GM23338 (cell line): ENCODE data around the gene TUBA3E. TPM values are rescaled to one million over a fixed set of nuclear protein-coding genes. Genes with fewer than 3 reads are reported as not detected.
"Not testable (repeated sequence)": the region's sequence is repeated elsewhere in the genome, so short reads cannot be mapped to it uniquely, and the experiment has no call there.

Experiments used
- ATAC-seq: fragments of 200-7000 bp; cut with Tn5 transposase; 3 replicates; pipeline ENCODE4 v1.9.1; 2020
- DNase-seq: peaks from one replicate; pipeline ENCODE4 v3.0.0-alpha.2; 2015; ENCODE audit warnings: low spot score
- H2AFZ ChIP-seq: fragments of 200-600 bp; sonication (generic); 2 replicates; pipeline ENCODE4 v1.8.0; 2016; ENCODE audit warnings: antibody characterized with exemption, mild to moderate bottlenecking, moderate library complexity
- H3F3A ChIP-seq: fragments of 200-600 bp; sonication (generic); replicated peaks from 2 replicates; pipeline ENCODE4 v1.8.0; 2017; ENCODE audit warnings: antibody characterized with exemption, mixed run types, low read depth
- H3K27ac ChIP-seq: fragments of 200-600 bp; sonication (generic); 2 replicates; pipeline ENCODE4 v1.6.1; 2016; ENCODE audit warnings: low read depth
- H3K27me3 ChIP-seq: fragments of 200-600 bp; sonication (generic); 2 replicates; pipeline ENCODE4 v1.8.0; 2016; ENCODE audit warnings: mild to moderate bottlenecking, mixed run types, moderate library complexity; ENCODE audit not compliant: insufficient read depth
- H3K36me3 ChIP-seq: fragments of 200-600 bp; sonication (generic); 2 replicates; pipeline ENCODE4 v1.8.0; 2016; ENCODE audit warnings: mild to moderate bottlenecking; ENCODE audit not compliant: insufficient read depth
- H3K4me1 ChIP-seq: fragments of 200-600 bp; sonication (generic); 2 replicates; pipeline ENCODE4 v1.8.0; 2016; ENCODE audit warnings: mild to moderate bottlenecking, moderate library complexity; ENCODE audit not compliant: insufficient read depth
- H3K4me2 ChIP-seq: fragments of 200-600 bp; sonication (generic); 2 replicates; pipeline ENCODE4 v1.7.1; 2017; ENCODE audit warnings: mixed run types
- H3K4me3 ChIP-seq: fragments of 200-600 bp; sonication (generic); 2 replicates; pipeline ENCODE4 v1.6.1; 2016; ENCODE audit warnings: mixed run types
- H3K79me2 ChIP-seq: fragments of 200-600 bp; sonication (generic); replicated peaks from 2 replicates; pipeline ENCODE4 v1.8.0; 2017; ENCODE audit warnings: mild to moderate bottlenecking; ENCODE audit not compliant: insufficient read depth
- H3K9me2 ChIP-seq: fragments of 200-600 bp; sonication (generic); 2 replicates; pipeline ENCODE4 v1.8.0; 2017; ENCODE audit not compliant: insufficient read depth
- H4K20me1 ChIP-seq: fragments of 200-600 bp; sonication (generic); replicated peaks from 2 replicates; pipeline ENCODE4 v1.8.0; 2017; ENCODE audit warnings: mild to moderate bottlenecking; ENCODE audit not compliant: insufficient read depth
- H3K27ac Mint-ChIP-seq: 2 replicates; pipeline ENCODE4 v1.8.0; 2020; ENCODE audit warnings: inconsistent platforms, mild to moderate bottlenecking, moderate library complexity, mixed read lengths
- H3K27me3 Mint-ChIP-seq: 3 replicates; pipeline ENCODE4 v1.8.0; 2022; ENCODE audit warnings: low read depth, mild to moderate bottlenecking, moderate library complexity, mixed read lengths, inconsistent platforms; ENCODE audit not compliant: insufficient read depth, poor library complexity
- H3K36me3 Mint-ChIP-seq: 3 replicates; pipeline ENCODE4 v1.8.0; 2021; ENCODE audit warnings: low read depth, mild to moderate bottlenecking, inconsistent platforms, moderate library complexity, mixed read lengths
- H3K4me1 Mint-ChIP-seq: 3 replicates; pipeline ENCODE4 v1.8.0; 2020; ENCODE audit warnings: mild to moderate bottlenecking, inconsistent platforms, mixed read lengths
- H3K4me3 Mint-ChIP-seq: 3 replicates; pipeline ENCODE4 v1.8.0; 2021; ENCODE audit warnings: moderate library complexity, mild to moderate bottlenecking, inconsistent platforms, mixed read lengths
- H3K9me3 Mint-ChIP-seq: 3 replicates; pipeline ENCODE4 v1.8.0; 2020; ENCODE audit warnings: moderate library complexity, mild to moderate bottlenecking, inconsistent platforms, mixed read lengths
- CREB1 ChIP-seq: fragments of 250-450 bp; sonication (Bioruptor Pico); IDR thresholded peaks from 2 replicates; pipeline ENCODE4 v1.5.0; 2020; ENCODE audit warnings: low read depth, mild to moderate bottlenecking, moderate library complexity
- CTCF ChIP-seq, 2 experiments: fragments of 200-600 bp in 1 of 2; sonication (generic) in 1 of 2; conservative IDR thresholded peaks; 2 replicates each; pipeline versions ENCODE4 v1.5.1 to v1.6.1; 2016 to 2017; ENCODE audit warnings: antibody characterized with exemption in 2 of 2, low read depth in 2 of 2, mild to moderate bottlenecking in 2 of 2, moderate library complexity in 1 of 2
- ETS1 ChIP-seq: IDR thresholded peaks from 2 replicates; pipeline ENCODE4 v1.6.1; 2016; ENCODE audit warnings: antibody characterized with exemption
- EZH2 ChIP-seq: fragments of 200-600 bp; sonication (generic); IDR thresholded peaks from one replicate; pipeline ENCODE4 v1.8.0; 2017; ENCODE audit warnings: antibody characterized with exemption, mild to moderate bottlenecking, low read depth; ENCODE audit not compliant: unreplicated experiment
- JUNB ChIP-seq: IDR thresholded peaks from one replicate; pipeline ENCODE4 v1.6.1; 2016; ENCODE audit warnings: antibody characterized with exemption; ENCODE audit not compliant: unreplicated experiment
- NANOG ChIP-seq: IDR thresholded peaks from 2 replicates; pipeline ENCODE4 v1.6.1; 2016; ENCODE audit warnings: antibody characterized with exemption, borderline replicate concordance
- POLR2AphosphoS5 ChIP-seq: IDR thresholded peaks from 2 replicates; pipeline ENCODE4 v1.6.1; 2016; ENCODE audit warnings: antibody characterized with exemption, low read depth
- REST ChIP-seq: IDR thresholded peaks from one replicate; pipeline ENCODE4 v1.6.1; 2018; ENCODE audit warnings: antibody characterized with exemption; ENCODE audit not compliant: unreplicated experiment
- STAT1 ChIP-seq: IDR thresholded peaks from one replicate; pipeline ENCODE4 v1.6.1; 2016; ENCODE audit warnings: antibody characterized with exemption; ENCODE audit not compliant: unreplicated experiment
- ZNF331 ChIP-seq: fragments of 250-450 bp; sonication (Bioruptor Pico); IDR thresholded peaks from 2 replicates; pipeline ENCODE4 v1.5.0; 2020; ENCODE audit warnings: low read depth, mild to moderate bottlenecking, moderate library complexity
- polyA plus RNA-seq: library from polyadenylated mRNA; unstranded; fragments of >200 nt; fragmentation: Nextera tagmentation; extraction: Ambion mirVana; gene quantifications from 2 replicates; pipeline ENCODE4 v1.2.1, GENCODE V29; 2016
- total RNA-seq: library from RNA; depleted of rRNA; stranded (reverse); fragments of >200 nt; shearing (Covaris generic); gene quantifications from 2 replicates; pipeline ENCODE4 v1.2.3, GENCODE V29; 2014

TUBA3E gene
- total and polyA plus RNA-seq, 2 experiments from 2014 or later: 0.21 to 0.31 TPM

GRCh38 chr2:130160838-130161705, 37.2 kb downstream of the TUBA3E start:
- H3K27me3 Mint-ChIP-seq, H3K27ac Mint-ChIP-seq, H3K27ac ChIP-seq, H4K20me1 ChIP-seq, H3F3A ChIP-seq, H2AFZ ChIP-seq, H3K4me3 ChIP-seq, H3K9me3 Mint-ChIP-seq, H3K4me2 ChIP-seq, H3K9me2 ChIP-seq, H3K36me3 ChIP-seq, H3K79me2 ChIP-seq, H3K27me3 ChIP-seq, H3K4me3 Mint-ChIP-seq, H3K4me1 Mint-ChIP-seq, H3K4me1 ChIP-seq: not testable (repeated sequence)
- DNase-seq (peak; percentile 22), ATAC-seq (peak; percentile 77)
- peaks cover 45% of the 10 kb centered on the region for H3K36me3 Mint-ChIP-seq
- peak in 1 of 2 experiments; percentile 25; a peak in 1 of 4 replicates for TF ChIP-seq CTCF (conservative IDR thresholded peaks at IDR 0.05; ENCODE audit: low read depth in 2 of 2)

- no peaks in the 10 kb centered on the region; the same call in 1 of the 2 replicates for H4K20me1 ChIP-seq
- DNase-seq (no peak), ATAC-seq (no peak)
- H3K4me1 ChIP-seq: no peaks in the 10 kb centered on the region
- H3K27me3 ChIP-seq: no peaks in the 10 kb centered on the region
- peaks cover 9% of the 10 kb centered on the region for H3K27me3 Mint-ChIP-seq
- no peak overlapping the region for H2AFZ ChIP-seq
- H3K27ac Mint-ChIP-seq: 0 out of 2 replicates have a peak overlapping the region, but pooled peaks have one; percentile 30
- peaks cover 3% of the 10 kb centered on the region; the same call in 2 of the 3 replicates for H3K4me1 Mint-ChIP-seq
- no peak overlapping the region for H3K4me3 Mint-ChIP-seq
- no peak overlapping the region for H3K27ac ChIP-seq
- no peaks in the 10 kb centered on the region for H3K9me3 Mint-ChIP-seq
- peaks cover 3% of the 10 kb centered on the region; the same call in 1 of the 2 replicates for H3K36me3 ChIP-seq
- H3K79me2 ChIP-seq: no peaks in the 10 kb centered on the region
- H3F3A ChIP-seq: no peaks in the 10 kb centered on the region
- no peak overlapping the region for H3K4me3 ChIP-seq
- peaks cover 42% of the 10 kb centered on the region for H3K36me3 Mint-ChIP-seq
- no peak overlapping the region for H3K4me2 ChIP-seq
- H3K9me2 ChIP-seq: no peaks in the 10 kb centered on the region
- no peak for TF ChIP-seq NANOG
- no peak for TF ChIP-seq JUNB
- TF ChIP-seq REST: no peak
- TF ChIP-seq CTCF (conservative IDR thresholded peaks at IDR 0.05; ENCODE audit: low read depth in 2 of 2): no peak
- TF ChIP-seq ETS1: no peak
- TF ChIP-seq ZNF331 (CRISPR knock-in tag): no peak
- TF ChIP-seq CREB1 (CRISPR knock-in tag): no peak
- no peak for TF ChIP-seq EZH2
- TF ChIP-seq POLR2AphosphoS5: no peak
- no peak for TF ChIP-seq STAT1
These were observed 38.1 kb downstream of the TUBA3E start for GRCh38 chr2:130160131-130160530.
